Fibroblast of the conjunctiva (primary cell): ENCODE results near the gene SHFL.

ENCODE experiments used
- DNase-seq: peaks from one replicate; pipeline ENCODE4 v3.0.0-alpha.2; 2010; ENCODE audit warnings: low read depth

SHFL gene

GRCh38 chr19:10087296-10088061, 1.4 kb downstream of the SHFL start:
- no peak for DNase-seq

DNA sequence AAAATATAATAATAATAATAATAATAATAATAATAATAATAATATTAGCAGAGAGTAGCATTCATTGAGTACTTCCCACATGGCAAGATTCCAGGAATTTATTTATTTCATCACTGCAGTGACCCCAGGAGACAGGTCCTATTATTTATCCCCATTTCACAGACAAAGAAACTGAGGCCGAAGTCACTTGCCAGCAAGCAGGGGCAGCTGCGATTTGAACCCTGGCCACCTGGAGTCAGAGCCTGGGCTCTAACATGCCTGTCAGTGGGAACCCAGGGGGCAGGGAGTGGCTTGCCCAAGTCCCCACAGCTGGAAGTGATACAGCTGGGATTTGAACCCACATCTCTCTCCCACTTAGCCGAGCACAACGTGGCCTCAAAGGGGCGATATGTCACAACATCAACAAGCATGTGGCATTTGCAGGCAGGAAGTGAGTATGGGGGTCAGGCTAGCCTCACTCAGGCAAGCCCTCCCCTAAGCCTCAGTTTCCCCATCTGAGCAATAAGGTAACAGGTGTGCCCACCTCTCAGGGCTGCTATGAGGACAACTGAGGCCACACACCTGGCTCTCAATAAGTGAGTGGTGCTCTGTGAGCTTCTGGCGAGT, 2.9 kb downstream of the SHFL start:
- DNase-seq: no peak

DNA sequence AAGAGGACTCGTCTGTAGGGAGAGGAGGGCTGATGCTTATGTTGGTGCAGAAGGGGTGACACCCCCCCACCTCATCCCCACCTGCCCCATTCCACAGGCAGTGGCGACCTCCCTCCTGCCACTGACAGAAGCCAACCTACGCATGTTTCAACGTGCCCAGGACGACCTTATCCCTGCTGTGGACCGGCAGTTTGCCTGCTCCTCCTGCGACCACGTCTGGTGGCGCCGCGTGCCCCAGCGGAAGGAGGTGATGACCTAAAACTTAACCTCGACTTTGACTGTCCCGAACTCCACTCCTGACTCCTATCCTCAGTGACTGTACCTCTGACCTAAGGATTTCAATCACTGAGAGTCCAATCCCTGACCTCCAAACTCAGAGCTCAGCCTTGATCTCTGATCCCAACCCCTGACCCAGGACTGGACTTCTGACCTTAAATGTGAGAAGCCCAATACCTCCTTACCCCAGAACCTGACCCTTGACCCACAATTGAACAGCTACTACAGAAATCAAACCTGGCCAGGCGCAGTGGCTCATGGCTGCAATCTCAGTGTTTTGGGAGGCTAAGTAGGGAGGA, 3.8 kb downstream of the SHFL start:
- no peak for DNase-seq

- DNase-seq: no peak
Measured at GRCh38 chr19:10091370-10091687, 5.2 kb downstream of the SHFL start.

GRCh38 chr19:10091895-10092641, 6.0 kb downstream of the SHFL start:
- no peak for DNase-seq

- no peak for DNase-seq
Measured at GRCh38 chr19:10092648-10093294, 6.7 kb downstream of the SHFL start.

- no peak for DNase-seq
Measured at GRCh38 chr19:10093295-10094186, 7.4 kb downstream of the SHFL start.

GRCh38 chr19:10095622-10095947, 9.5 kb downstream of the SHFL start:
- no peak for DNase-seq

DNA sequence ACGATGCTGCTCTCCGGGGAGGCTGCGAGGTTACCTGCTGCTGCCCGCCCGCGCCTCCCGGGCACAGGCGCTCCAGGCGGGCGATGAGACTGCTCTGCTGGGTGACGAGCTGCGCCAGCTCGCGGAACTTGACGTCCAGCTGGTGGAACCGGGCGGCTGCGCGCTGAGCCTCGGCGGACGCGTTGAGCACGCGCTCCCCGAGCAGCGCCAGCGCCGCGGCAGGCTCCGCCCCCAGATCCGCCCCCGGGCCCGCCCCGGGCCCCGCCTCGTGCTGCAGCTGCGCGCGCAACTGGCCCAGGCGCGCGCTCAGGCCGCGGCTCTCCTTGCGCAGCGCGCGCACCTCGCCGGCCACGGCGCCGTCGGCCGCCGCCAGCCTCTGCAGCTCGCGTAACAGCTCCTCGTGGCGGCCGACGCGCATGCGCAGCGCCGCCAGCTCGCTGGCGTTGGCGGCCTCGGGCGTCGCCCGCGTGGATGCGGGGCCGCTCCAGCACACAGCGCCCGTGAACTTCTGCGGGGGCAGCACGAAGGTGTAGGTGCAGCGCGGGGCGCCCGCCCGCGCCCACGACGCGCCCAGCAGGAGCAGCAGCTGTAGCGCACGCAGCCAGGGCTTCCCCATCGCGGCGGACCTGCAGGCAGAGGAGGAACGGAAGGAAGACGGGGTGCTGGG, 10.0 kb downstream of the SHFL start:
- DNase-seq: peak; percentile 79

DNA sequence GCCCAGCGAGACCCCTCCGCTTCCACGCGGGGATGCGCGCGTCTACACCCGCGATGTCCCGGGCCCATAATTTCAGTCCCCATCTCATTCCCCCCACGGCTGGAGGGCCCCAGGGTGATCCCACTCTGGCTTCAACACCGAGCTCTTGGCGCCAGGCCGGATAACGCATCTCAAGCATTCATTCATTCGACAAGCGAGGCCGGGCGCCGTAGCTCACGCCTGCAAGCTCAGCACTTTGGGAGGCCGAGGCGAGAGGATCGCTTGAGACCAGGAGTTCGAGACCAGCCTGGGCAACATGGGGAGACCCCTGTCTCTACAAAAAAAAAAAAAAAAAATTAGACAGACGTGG, 10.5 kb downstream of the SHFL start:
- DNase-seq: no peak

- DNase-seq: no peak
Measured at GRCh38 chr19:10100163-10100785, 14.2 kb downstream of the SHFL start.

DNA sequence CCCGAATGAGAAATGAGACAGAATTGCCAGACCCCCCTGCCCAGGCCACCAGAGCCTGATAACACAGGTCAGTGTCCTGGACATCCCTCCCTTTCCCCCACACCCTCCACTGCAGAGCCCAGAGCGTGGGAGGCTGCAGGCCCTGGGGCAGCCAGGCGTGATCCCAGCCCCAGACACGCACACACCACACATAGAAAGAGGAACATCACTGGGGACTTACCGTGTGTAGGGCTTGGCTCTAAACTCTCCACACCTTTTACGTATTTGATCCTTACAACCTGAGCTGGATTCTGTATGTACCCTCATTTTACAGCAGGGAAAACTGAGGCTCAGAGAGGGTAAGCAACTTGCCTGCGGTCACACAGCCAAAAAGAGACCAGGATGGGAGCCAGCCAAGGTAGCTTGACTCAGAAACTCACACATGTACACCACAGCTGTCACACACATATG, 16.7 kb downstream of the SHFL start:
- no peak for DNase-seq

- DNase-seq: no peak
Measured at GRCh38 chr19:10104130-10104513, 18.0 kb downstream of the SHFL start.

- no peak for DNase-seq
Measured at GRCh38 chr19:10104665-10105508, 18.8 kb downstream of the SHFL start.

DNA sequence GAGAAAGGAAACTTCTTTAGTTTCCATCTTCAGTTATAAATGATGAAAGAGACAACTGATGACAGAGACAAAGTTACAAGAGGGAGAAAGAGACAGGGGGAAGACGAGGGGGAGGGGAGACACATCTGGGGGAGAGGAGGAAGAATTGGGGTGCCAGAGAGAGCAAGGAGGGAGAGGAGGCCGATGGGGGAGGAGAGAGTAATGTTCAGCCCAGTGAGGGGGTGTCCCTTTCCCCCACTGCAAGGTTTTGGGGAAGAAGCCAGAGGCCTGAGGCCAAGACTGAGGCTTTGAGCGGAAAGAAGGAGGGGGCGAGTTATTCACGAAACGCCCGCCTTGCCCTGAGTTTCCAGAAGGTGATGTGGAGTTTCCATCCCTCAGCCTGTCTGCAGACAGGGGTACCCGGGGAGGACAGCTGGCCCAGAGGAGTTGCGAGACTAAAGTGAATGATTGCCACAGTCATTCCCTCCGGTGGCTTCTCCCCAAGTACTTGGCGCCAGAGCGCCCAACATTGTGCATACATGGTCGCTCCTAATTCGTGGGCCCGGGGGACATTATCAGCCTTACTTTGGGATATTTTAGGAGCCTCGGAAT, 19.5 kb downstream of the SHFL start:
- DNase-seq: no peak

DNA sequence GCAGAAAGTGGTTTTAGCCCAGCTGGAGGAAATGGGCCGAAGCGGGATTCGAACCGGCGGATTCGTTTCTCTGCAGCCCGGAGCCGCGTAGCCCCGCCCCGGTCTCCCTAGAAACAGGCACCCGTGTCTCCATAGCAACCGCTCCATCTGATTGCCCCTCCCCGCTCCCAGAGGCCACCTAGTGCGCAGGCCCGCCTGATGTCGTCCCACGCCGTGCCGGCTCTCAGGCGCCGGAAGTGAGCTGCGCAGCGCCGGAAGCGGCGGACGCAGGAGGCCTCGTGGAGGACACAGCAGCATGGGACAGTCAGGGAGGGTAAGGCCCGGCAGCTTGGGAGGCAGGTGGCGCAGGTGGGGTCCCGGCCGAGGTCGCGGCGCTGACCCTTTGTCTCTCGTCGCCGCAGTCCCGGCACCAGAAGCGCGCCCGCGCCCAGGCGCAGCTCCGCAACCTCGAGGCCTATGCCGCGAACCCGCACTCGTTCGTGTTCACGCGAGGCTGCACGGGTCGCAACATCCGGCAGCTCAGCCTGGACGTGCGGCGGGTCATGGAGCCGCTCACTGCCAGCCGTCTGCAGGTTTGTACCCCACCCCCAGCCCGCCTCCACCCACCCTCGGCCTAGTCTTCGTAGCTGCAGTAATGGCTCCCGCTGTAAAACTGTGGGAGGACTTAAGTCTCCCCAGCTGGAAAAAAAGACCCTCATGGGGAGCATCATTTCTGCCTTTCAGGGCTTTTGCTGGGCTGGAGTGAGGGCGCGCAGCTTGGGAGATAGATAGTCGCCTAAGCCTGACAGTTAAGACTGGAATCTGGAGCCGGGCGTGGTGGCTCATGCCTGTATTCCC, 20.2 kb downstream of the SHFL start, which contains the start of gene PPAN:
Gene PPAN, plus strand, starts transcription at position 263 of the 837 bp plus-strand sequence. Its CDS starts 33 bp downstream, at position 296.
- DNase-seq: peak; percentile 98

DNA sequence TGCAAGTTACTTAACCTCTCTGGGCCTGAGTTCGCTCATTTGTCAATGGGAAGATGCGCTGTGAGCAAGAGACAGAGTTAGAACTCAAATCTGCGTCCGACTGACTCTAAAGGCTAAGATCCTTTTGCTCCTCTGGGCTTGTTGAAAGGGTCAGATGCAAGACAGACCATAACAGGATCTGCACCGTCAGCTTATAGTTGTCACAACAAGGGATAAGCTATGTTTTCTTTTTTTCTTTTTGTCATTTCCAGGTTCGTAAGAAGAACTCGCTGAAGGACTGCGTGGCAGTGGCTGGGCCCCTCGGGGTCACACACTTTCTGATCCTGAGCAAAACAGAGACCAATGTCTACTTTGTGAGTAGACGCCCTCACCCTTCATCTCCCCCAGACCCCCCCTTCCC, 21.1 kb downstream of the SHFL start:
- DNase-seq: no peak

DNA sequence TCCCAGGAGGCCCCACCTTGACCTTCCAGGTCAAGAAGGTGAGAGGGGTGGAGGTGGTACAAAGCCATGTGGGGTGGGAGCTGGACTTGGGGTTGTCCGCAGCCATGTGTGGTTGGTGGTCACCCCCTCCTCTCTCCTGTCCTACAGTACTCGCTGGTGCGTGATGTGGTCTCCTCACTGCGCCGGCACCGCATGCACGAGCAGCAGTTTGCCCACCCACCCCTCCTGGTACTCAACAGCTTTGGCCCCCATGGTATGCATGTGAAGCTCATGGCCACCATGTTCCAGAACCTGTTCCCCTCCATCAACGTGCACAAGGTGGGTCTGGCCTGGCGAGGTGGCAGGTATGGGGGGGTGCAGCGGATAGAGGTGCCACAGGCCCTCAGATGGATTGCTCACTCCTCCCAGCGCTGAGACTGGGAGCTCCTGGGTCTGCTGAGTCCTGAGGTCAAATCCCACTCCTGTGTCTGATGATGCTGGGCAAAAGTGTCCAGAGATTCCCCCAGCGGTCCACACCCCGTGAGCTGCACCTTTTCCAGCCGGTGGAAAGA, 21.8 kb downstream of the SHFL start:
- no peak for DNase-seq
